WTC11 (cell line): ENCODE results near the gene TMED10.

Experiments
- TF ChIP-seq, protein P1 (sequence below): fragments of 200-600 bp; IDR thresholded peaks from 2 replicates; pipeline ENCODE4 v1.8.0; 2022; ENCODE audit warnings: antibody characterized with exemption
- TF ChIP-seq, protein P2 (sequence below): sonication (generic); formaldehyde crosslinking; conservative IDR thresholded peaks from 2 replicates; pipeline ENCODE4 v1.8.1; 2023; ENCODE audit warnings: mild to moderate bottlenecking, low read depth, missing genetic modification reagents, moderate library complexity
- TF ChIP-seq, protein P3 (sequence below): sonication (generic); formaldehyde crosslinking; IDR thresholded peaks from 2 replicates; pipeline ENCODE4 v1.8.0; 2022; ENCODE audit warnings: mild to moderate bottlenecking, missing genetic modification reagents

DNA sequence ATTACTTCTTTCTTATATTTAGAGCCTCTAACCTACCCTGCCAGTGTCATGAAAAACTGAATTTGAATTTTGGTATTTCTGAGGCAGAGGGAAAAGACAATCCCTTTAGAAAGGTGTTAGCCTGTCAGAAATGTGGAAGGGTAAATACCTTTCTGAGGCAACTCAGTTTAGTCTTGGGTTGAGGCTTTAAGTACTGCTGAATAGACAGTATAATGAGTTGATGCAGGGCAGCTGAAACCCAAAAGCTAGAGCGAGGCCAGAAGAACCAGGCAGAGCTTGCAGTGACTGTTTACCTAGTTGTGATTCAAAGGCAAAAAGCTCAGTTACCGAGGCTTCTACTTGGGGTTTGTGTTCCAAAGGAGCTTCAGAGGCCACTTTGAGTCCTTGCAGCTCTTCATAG is 88.3 kb downstream of the TMED10 start:
- TF ChIP-seq, protein P1, sequence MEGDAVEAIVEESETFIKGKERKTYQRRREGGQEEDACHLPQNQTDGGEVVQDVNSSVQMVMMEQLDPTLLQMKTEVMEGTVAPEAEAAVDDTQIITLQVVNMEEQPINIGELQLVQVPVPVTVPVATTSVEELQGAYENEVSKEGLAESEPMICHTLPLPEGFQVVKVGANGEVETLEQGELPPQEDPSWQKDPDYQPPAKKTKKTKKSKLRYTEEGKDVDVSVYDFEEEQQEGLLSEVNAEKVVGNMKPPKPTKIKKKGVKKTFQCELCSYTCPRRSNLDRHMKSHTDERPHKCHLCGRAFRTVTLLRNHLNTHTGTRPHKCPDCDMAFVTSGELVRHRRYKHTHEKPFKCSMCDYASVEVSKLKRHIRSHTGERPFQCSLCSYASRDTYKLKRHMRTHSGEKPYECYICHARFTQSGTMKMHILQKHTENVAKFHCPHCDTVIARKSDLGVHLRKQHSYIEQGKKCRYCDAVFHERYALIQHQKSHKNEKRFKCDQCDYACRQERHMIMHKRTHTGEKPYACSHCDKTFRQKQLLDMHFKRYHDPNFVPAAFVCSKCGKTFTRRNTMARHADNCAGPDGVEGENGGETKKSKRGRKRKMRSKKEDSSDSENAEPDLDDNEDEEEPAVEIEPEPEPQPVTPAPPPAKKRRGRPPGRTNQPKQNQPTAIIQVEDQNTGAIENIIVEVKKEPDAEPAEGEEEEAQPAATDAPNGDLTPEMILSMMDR: no peak
- TF ChIP-seq, protein P2, sequence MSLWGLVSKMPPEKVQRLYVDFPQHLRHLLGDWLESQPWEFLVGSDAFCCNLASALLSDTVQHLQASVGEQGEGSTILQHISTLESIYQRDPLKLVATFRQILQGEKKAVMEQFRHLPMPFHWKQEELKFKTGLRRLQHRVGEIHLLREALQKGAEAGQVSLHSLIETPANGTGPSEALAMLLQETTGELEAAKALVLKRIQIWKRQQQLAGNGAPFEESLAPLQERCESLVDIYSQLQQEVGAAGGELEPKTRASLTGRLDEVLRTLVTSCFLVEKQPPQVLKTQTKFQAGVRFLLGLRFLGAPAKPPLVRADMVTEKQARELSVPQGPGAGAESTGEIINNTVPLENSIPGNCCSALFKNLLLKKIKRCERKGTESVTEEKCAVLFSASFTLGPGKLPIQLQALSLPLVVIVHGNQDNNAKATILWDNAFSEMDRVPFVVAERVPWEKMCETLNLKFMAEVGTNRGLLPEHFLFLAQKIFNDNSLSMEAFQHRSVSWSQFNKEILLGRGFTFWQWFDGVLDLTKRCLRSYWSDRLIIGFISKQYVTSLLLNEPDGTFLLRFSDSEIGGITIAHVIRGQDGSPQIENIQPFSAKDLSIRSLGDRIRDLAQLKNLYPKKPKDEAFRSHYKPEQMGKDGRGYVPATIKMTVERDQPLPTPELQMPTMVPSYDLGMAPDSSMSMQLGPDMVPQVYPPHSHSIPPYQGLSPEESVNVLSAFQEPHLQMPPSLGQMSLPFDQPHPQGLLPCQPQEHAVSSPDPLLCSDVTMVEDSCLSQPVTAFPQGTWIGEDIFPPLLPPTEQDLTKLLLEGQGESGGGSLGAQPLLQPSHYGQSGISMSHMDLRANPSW (CRISPR knock-in tag): no peak
- TF ChIP-seq, protein P3, sequence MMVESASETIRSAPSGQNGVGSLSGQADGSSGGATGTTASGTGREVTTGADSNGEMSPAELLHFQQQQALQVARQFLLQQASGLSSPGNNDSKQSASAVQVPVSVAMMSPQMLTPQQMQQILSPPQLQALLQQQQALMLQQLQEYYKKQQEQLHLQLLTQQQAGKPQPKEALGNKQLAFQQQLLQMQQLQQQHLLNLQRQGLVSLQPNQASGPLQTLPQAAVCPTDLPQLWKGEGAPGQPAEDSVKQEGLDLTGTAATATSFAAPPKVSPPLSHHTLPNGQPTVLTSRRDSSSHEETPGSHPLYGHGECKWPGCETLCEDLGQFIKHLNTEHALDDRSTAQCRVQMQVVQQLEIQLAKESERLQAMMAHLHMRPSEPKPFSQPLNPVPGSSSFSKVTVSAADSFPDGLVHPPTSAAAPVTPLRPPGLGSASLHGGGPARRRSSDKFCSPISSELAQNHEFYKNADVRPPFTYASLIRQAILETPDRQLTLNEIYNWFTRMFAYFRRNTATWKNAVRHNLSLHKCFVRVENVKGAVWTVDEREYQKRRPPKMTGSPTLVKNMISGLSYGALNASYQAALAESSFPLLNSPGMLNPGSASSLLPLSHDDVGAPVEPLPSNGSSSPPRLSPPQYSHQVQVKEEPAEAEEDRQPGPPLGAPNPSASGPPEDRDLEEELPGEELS (CRISPR knock-in tag): no peak
